Embryonic facial prominence (tissue), 1 donor: ENCODE results near the gene EPHA1.
"Not testable (repeated sequence)": the region's sequence is repeated elsewhere in the genome, so short reads cannot be mapped to it uniquely, and the experiment has no call there.

Experiments
- DNase-seq: peaks from one replicate; pipeline ENCODE4 v3.0.0-alpha.2; 2016; ENCODE audit errors: extremely low spot score

The EPHA1 gene

GRCh38 chr7:143431109-143431508, 22.5 kb upstream of the EPHA1 start:
- DNase-seq, result no peak

GRCh38 chr7:143429770-143430698, 21.4 kb upstream of the EPHA1 start:
- no peak for DNase-seq

- DNase-seq, result no peak
Observed at GRCh38 chr7:143426479-143427142, 18.0 kb upstream of the EPHA1 start.

- not testable (repeated sequence) for DNase-seq
Observed at GRCh38 chr7:143424476-143424875, 15.8 kb upstream of the EPHA1 start.

GRCh38 chr7:143422033-143422432, 13.4 kb upstream of the EPHA1 start:
- no peak for DNase-seq

GRCh38 chr7:143420624-143421023, 12.0 kb upstream of the EPHA1 start:
- not testable (repeated sequence) for DNase-seq

GRCh38 chr7:143419880-143420279, 11.2 kb upstream of the EPHA1 start:
- no peak for DNase-seq

- DNase-seq, result no peak
Observed at GRCh38 chr7:143418681-143419458, 10.2 kb upstream of the EPHA1 start.

GRCh38 chr7:143417734-143418383, 9.2 kb upstream of the EPHA1 start:
- DNase-seq, result no peak

GRCh38 chr7:143416565-143417149, 8.0 kb upstream of the EPHA1 start:
- DNase-seq, result no peak

- DNase-seq, result no peak
Observed at GRCh38 chr7:143415742-143416397, 7.2 kb upstream of the EPHA1 start.

GRCh38 chr7:143415209-143415608, 6.6 kb upstream of the EPHA1 start:
- not testable (repeated sequence) for DNase-seq

GRCh38 chr7:143413123-143413522, 4.5 kb upstream of the EPHA1 start:
- no peak for DNase-seq

- DNase-seq, result no peak
Observed at GRCh38 chr7:143411976-143412708, 3.5 kb upstream of the EPHA1 start.

- DNase-seq, result no peak
Observed at GRCh38 chr7:143410521-143411004, 1.9 kb upstream of the EPHA1 start.

- no peak for DNase-seq
Observed at GRCh38 chr7:143408252-143408685, 387 bp downstream of the EPHA1 start.

GRCh38 chr7:143407287-143408251, 1.1 kb downstream of the EPHA1 start:
- no peak for DNase-seq

GRCh38 chr7:143406002-143406357, 2.7 kb downstream of the EPHA1 start:
- DNase-seq, result no peak
